Endothelial cell of umbilical vein (primary cell): Measurements from ENCODE around the gene ZNF346. TPM values are rescaled to one million over a fixed set of nuclear protein-coding genes. Genes with fewer than 3 reads are reported as not detected.

Experiments
- BruUV-seq: library from RNA; stranded (reverse); fragments of 400-500 nt; replicated peaks from 2 replicates; lab custom pipeline; 2021; lab: Mats Ljungman, UMichigan
- CTCF ChIA-PET: fragments of 300-600, 350-600 bp; sonication (Branson Sonifier 250); formaldehyde crosslinking; loops from one replicate; lab custom pipeline; 2021; ENCODE audit warnings: antibody characterized with exemption, inconsistent platforms; lab: Charles Lee
- POLR2A ChIA-PET: fragments of 300-600, 350-600 bp; sonication (Branson Sonifier 250); formaldehyde crosslinking; loops from one replicate; lab custom pipeline; 2021; ENCODE audit warnings: antibody characterized with exemption, inconsistent platforms; lab: Charles Lee
- DNase-seq: peaks from one replicate; pipeline ENCODE4 v3.0.0-alpha.2; 2011; ENCODE audit warnings: low read depth, low spot score
- FAIRE-seq: peaks from 2 replicates; lab custom pipeline; 2011; peaks lifted over from hg19 to GRCh38; lab: Jason Lieb, UNC
- H2AFZ ChIP-seq: 2 replicates; pipeline ENCODE4 v1.6.0; 2012; ENCODE audit warnings: low read depth, low read length, control low read depth, inconsistent platforms
- H3K27ac ChIP-seq: 2 replicates; pipeline ENCODE4 v1.5.1; 2011; ENCODE audit warnings: low read depth, mild to moderate bottlenecking, control low read depth, low read length, moderate library complexity; ENCODE audit not compliant: insufficient read depth
- H3K27me3 ChIP-seq, 2 experiments: 2 replicates each; pipeline versions ENCODE4 v1.6.0 to v1.6.1; 2011; ENCODE audit warnings: low read length in 2 of 2, mixed read lengths in 1 of 2; ENCODE audit not compliant: control insufficient read depth in 2 of 2, insufficient read depth in 2 of 2
- H3K36me3 ChIP-seq, 2 experiments: 2 replicates in 1 of 2; 3 replicates in 1 of 2; pipeline ENCODE4 v1.5.1; 2011; ENCODE audit warnings: low read length in 2 of 2, mild to moderate bottlenecking in 1 of 2, moderate library complexity in 1 of 2; ENCODE audit not compliant: control insufficient read depth in 2 of 2, insufficient read depth in 2 of 2; ENCODE audit errors: extremely low read depth in 1 of 2
- H3K4me1 ChIP-seq: 3 replicates; pipeline ENCODE4 v1.5.1; 2011; ENCODE audit warnings: mild to moderate bottlenecking, low read length; ENCODE audit not compliant: control insufficient read depth, insufficient read depth; ENCODE audit errors: extremely low read depth
- H3K4me2 ChIP-seq: 2 replicates; pipeline ENCODE4 v1.6.1; 2011; ENCODE audit warnings: low read length, control low read depth, mixed read lengths; ENCODE audit not compliant: insufficient read depth
- H3K4me3 ChIP-seq, 3 experiments: fragments of 200-600 bp in 1 of 3; sonication (generic), shearing (Covaris generic) in 1 of 3; replicated peaks in 1 of 3; 2 replicates each; pipeline ENCODE4 v1.5.1; 2011 to 2016; ENCODE audit warnings: control low read depth in 3 of 3, low read length in 3 of 3, mild to moderate bottlenecking in 2 of 3, inconsistent platforms in 1 of 3, low read depth in 1 of 3, moderate library complexity in 1 of 3; ENCODE audit not compliant: insufficient read depth in 1 of 3
- H3K79me2 ChIP-seq: 2 replicates; pipeline ENCODE4 v1.6.0; 2012; ENCODE audit warnings: low read length, inconsistent platforms; ENCODE audit not compliant: control insufficient read depth, insufficient read depth
- H3K9ac ChIP-seq: replicated peaks from 2 replicates; pipeline ENCODE3; 2011; ENCODE audit warnings: low read length, control low read depth; ENCODE audit not compliant: insufficient read depth; ENCODE audit errors: extremely low read depth
- H3K9me1 ChIP-seq: replicated peaks from 3 replicates; pipeline ENCODE4 v1.6.0; 2011; ENCODE audit warnings: mild to moderate bottlenecking, low read length; ENCODE audit not compliant: control insufficient read depth, insufficient read depth; ENCODE audit errors: extremely low read depth
- H3K9me3 ChIP-seq: replicated peaks from 2 replicates; pipeline ENCODE4 v1.5.1; 2012; ENCODE audit warnings: low read length, inconsistent platforms; ENCODE audit not compliant: control insufficient read depth, insufficient read depth
- H4K20me1 ChIP-seq: replicated peaks from 2 replicates; pipeline ENCODE3; 2011; ENCODE audit warnings: mild to moderate bottlenecking, low read length; ENCODE audit not compliant: control insufficient read depth, insufficient read depth; ENCODE audit errors: extremely low read depth
- EZH2 ChIP-seq: IDR thresholded peaks from 2 replicates; pipeline ENCODE4 v1.6.1; 2012; ENCODE audit warnings: borderline replicate concordance, low read depth, mild to moderate bottlenecking, moderate library complexity, low read length, inconsistent platforms; ENCODE audit not compliant: severe bottlenecking
- FOS ChIP-seq: IDR thresholded peaks from 2 replicates; pipeline ENCODE4 v1.6.1; 2011; ENCODE audit warnings: mild to moderate bottlenecking, low read length, moderate library complexity, borderline replicate concordance; ENCODE audit not compliant: insufficient read depth
- GATA2 ChIP-seq: IDR thresholded peaks from 2 replicates; pipeline ENCODE4 v1.7.0; 2011; ENCODE audit warnings: low read depth, mild to moderate bottlenecking, moderate library complexity, mixed read lengths, low read length; ENCODE audit not compliant: insufficient read length, insufficient read depth
- JUN ChIP-seq: IDR thresholded peaks from 2 replicates; pipeline ENCODE4 v1.6.1; 2011; ENCODE audit warnings: borderline replicate concordance, low read depth; ENCODE audit not compliant: insufficient read length, insufficient read depth
- MAX ChIP-seq: IDR thresholded peaks from 2 replicates; pipeline ENCODE4 v1.6.1; 2011; ENCODE audit not compliant: insufficient read depth, insufficient read length
- MYC ChIP-seq: IDR thresholded peaks from one replicate; pipeline ENCODE4 v1.6.1; 2011; ENCODE audit warnings: mild to moderate bottlenecking, low read depth, low read length
- POLR2A ChIP-seq: IDR thresholded peaks from 2 replicates; pipeline ENCODE4 v1.6.1; 2012; ENCODE audit warnings: low read depth, mild to moderate bottlenecking, control low read depth, low read length
- POLR2AphosphoS5 ChIP-seq: IDR thresholded peaks from 2 replicates; pipeline ENCODE4 v1.6.1; 2012; ENCODE audit warnings: low read depth, mild to moderate bottlenecking, control low read depth, low read length, moderate library complexity; ENCODE audit not compliant: insufficient read depth
- dilution Hi-C: fragments of 300-500 bp; cut with MboI; formaldehyde crosslinking; loops from one replicate; pipeline ENCODE4 v1.15.0; 2019; ENCODE audit warnings: low sequenced_read_pairs; ENCODE audit not compliant: extremely low pct_ligation_motif_present
- intact Hi-C: fragments of 100-400 bp; cut with micrococcal nuclease; formaldehyde crosslinking; loops from one replicate; pipeline ENCODE4 v1.10.0; 2022
- polyA plus RNA-seq, 4 experiments: library from polyadenylated mRNA; depleted of rRNA in 3 of 4; stranded (reverse) in 3 of 4; unstranded in 1 of 4; fragments of >200 nt; gene quantifications; 2 replicates each; pipeline versions ENCODE4 v1.2.1 to v1.2.3, GENCODE V29; 2011 to 2012; ENCODE audit warnings: missing spikeins in 1 of 4
- total RNA-seq: library from RNA; stranded (reverse); gene quantifications from 2 replicates; pipeline ENCODE4 v1.2.3, GENCODE V29; 2021
- TF ChIP-seq, protein P1 (sequence below), 2 donors: IDR thresholded peaks; 1 replicate in 1 of 2; 2 replicates in 1 of 2; pipeline ENCODE4 v1.5.1; 2011; ENCODE audit warnings: low read length in 2 of 2, mild to moderate bottlenecking in 2 of 2, moderate library complexity in 2 of 2, control low read depth in 1 of 2, inconsistent platforms in 1 of 2, low read depth in 1 of 2; ENCODE audit not compliant: insufficient read depth in 1 of 2; ENCODE audit errors: extremely low read depth in 1 of 2

Gene ZNF346
- total and polyA plus RNA-seq, 2 donors (not counting 3 experiments of a cell fraction or from before 2014, with no cell fraction given): 25.3 to 35.2 TPM

- no TSS peak for BruUV-seq
- dilution Hi-C loops (no loop called here), intact Hi-C loops (no loop called here)
- POLR2A ChIA-PET: no interaction called here
- no peak overlapping the region for H3K9ac ChIP-seq
- CTCF ChIA-PET: no interaction called here
- no peaks in the 10 kb centered on the region for H3K9me1 ChIP-seq
- no peak overlapping the region for H2AFZ ChIP-seq
- H3K4me1 ChIP-seq: no peaks in the 10 kb centered on the region
- H4K20me1 ChIP-seq: no peaks in the 10 kb centered on the region
- no peak for TF ChIP-seq EZH2
- TF ChIP-seq POLR2AphosphoS5: no peak
- no peak for TF ChIP-seq GATA2
- TF ChIP-seq JUN: no peak
- TF ChIP-seq POLR2A: no peak
- TF ChIP-seq FOS: no peak
- TF ChIP-seq, protein P1, sequence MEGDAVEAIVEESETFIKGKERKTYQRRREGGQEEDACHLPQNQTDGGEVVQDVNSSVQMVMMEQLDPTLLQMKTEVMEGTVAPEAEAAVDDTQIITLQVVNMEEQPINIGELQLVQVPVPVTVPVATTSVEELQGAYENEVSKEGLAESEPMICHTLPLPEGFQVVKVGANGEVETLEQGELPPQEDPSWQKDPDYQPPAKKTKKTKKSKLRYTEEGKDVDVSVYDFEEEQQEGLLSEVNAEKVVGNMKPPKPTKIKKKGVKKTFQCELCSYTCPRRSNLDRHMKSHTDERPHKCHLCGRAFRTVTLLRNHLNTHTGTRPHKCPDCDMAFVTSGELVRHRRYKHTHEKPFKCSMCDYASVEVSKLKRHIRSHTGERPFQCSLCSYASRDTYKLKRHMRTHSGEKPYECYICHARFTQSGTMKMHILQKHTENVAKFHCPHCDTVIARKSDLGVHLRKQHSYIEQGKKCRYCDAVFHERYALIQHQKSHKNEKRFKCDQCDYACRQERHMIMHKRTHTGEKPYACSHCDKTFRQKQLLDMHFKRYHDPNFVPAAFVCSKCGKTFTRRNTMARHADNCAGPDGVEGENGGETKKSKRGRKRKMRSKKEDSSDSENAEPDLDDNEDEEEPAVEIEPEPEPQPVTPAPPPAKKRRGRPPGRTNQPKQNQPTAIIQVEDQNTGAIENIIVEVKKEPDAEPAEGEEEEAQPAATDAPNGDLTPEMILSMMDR (IDR thresholded peaks at IDR 0.05; ENCODE audit: extremely low read depth in 1 of 2, insufficient read depth in 1 of 2, low read depth in 1 of 2, low read length in 2 of 2): no peak
- TF ChIP-seq MYC: no peak
- TF ChIP-seq MAX: no peak
- H3K27ac ChIP-seq: no peak overlapping the region
- FAIRE-seq (no peak), DNase-seq (no peak)
- H3K4me2 ChIP-seq: no peak overlapping the region
- no peaks in the 10 kb centered on the region for H3K27me3 ChIP-seq
- H3K36me3 ChIP-seq: peaks cover 9 to 12% of the 10 kb centered on the region in 2 experiments
- H3K79me2 ChIP-seq: peaks cover 21% of the 10 kb centered on the region
- H3K9me3 ChIP-seq: no peaks in the 10 kb centered on the region
- H3K4me3 ChIP-seq: no peak overlapping the region
Measured at GRCh38 chr5:176979669-176980068, 42.8 kb upstream of the ZNF346 start.
